Measurements from ENCODE around the gene ADGRL4. TPM values are rescaled to one million over a fixed set of nuclear protein-coding genes. Genes with fewer than 3 reads are reported as not detected.
"Not testable (repeated sequence)": the region's sequence is repeated elsewhere in the genome, so short reads cannot be mapped to it uniquely, and the experiment has no call there.

The ADGRL4 gene
- total RNA-seq, 2 experiments from 2014 or later = not detected

DNA sequence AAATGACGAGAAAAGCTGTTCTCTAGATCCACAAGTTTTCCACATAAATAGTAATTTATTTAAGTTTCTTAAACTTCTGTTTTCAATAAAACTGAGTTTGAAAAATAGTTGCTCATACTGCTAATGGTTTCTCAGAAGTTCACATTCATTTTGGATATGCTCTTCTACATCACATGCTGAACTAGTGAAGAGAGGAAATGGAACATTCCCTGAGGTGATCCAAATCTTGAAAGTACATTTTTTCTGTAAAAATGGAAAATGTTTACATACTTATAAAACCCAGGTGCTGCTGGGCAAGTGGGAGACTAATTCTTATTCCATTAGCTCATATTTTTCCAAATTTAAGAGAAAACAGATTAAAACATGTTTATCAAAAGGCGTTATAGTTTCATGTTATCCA is 111.7 kb downstream of the ADGRL4 start:
- no peaks in the 10 kb centered on the region for H3K4me1 Mint-ChIP-seq
- H3K36me3 Mint-ChIP-seq = no peaks in the 10 kb centered on the region
- DNase-seq (no peak), ATAC-seq (no peak)
- CTCF ChIA-PET = no interaction called here
- H3K4me3 Mint-ChIP-seq = no peak overlapping the region
- H3K27me3 Mint-ChIP-seq = no peaks in the 10 kb centered on the region
- H3K9me3 Mint-ChIP-seq (ENCODE audit: low read depth) = no peaks in the 10 kb centered on the region
- H3K27ac Mint-ChIP-seq = no peak overlapping the region

DNA sequence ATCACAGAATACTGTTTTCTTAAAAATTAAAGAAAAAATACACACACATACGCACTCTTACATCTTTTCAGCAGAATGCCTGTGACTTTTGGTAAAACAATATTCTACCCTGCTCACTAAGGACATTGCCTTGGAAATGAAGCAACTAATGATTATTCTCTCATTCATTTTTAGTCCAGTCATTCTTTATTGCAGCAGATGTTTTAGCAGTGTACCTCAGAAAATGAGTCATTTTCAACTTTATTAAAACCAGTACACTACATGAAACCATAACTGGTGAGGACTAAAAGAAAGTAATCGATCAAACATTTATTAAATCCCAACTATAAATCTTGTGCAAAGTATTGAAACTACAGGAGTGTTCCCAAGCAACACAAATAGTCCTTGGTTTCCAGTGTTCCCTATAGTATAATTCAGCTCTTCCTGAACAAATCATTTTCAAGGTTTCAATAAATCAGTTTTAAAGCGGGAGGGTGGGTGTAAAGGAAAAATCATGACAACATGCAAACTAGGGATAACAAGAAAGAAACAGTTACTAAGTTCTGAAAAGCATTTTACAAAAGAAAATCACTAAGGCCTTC is 114.2 kb downstream of the ADGRL4 start:
- no peak for ATAC-seq
- Mint-ChIP-seq H3K27ac (no peak overlapping the region), H3K27me3 (no peaks in the 10 kb centered on the region), H3K4me1 (no peaks in the 10 kb centered on the region), H3K36me3 (no peaks in the 10 kb centered on the region), H3K4me3 (no peak overlapping the region), H3K9me3 (ENCODE audit: low read depth) (no peaks in the 10 kb centered on the region)
- DNase-seq = no peak
- CTCF ChIA-PET = no interaction called here

DNA sequence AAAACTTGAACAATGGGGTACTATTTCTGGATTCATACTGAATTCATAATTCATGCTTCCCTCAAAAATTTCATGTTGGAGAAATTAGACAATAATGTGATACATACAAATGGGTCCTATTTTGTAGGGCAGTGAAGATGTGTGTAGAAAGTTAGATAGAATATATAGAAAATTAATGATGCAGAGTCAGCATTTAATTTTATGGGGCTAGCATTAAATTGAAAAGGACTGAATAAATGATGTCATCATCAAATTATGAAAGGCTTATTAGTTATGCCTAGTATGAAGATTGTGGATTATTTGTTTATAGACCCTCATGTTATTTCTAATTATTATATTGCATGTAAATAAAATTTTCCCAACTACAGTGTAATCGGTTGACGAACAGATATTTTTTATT is 119.1 kb downstream of the ADGRL4 start:
- Mint-ChIP-seq H3K4me3 (no peak overlapping the region), H3K4me1 (no peaks in the 10 kb centered on the region), H3K27ac (no peak overlapping the region), H3K36me3 (no peaks in the 10 kb centered on the region), H3K9me3 (ENCODE audit: low read depth) (no peaks in the 10 kb centered on the region), H3K27me3 (no peaks in the 10 kb centered on the region)
- no peak for DNase-seq
- CTCF ChIA-PET = no interaction called here
- no peak for ATAC-seq

DNA sequence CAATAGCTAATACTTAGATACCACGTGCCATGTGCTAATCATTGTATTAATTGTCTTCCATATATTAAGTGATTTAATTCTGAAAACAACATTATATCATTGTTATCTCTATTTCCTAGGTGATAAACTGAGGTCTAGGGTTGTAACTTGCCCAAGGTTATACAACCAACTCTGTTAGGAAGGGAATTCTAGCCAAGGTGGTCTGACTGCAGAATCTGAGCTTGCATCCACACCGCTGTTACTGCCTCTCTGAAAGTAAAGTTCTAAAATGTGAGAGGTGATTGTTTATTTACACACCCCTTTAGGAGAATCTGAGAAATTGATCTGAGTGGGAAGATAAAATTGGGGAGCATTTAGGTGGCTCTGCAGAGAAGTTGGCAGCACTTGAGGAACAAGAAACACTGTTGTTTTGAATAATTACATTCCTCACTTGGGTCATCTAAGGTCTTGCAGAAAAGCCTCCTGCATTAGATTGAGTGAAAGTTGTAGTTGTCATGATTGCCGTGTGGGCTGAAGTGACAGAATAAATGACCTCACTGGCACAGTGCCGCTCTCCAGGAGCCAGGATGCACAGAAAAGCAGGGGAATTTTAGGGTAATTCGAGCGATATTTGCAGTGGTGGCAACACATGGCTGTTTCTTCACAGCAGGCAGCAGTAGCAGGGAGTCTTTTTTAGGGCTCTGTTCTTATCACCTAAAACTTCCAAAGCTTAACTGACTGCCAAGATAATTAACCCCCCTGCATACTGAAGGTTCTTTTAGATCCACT is 121.7 kb downstream of the ADGRL4 start:
- Mint-ChIP-seq H3K4me3 (no peak overlapping the region), H3K9me3 (ENCODE audit: low read depth) (no peaks in the 10 kb centered on the region), H3K36me3 (no peaks in the 10 kb centered on the region), H3K27ac (no peak overlapping the region), H3K4me1 (no peaks in the 10 kb centered on the region), H3K27me3 (no peaks in the 10 kb centered on the region)
- ATAC-seq (no peak), DNase-seq (no peak)
- CTCF ChIA-PET = no interaction called here

DNA sequence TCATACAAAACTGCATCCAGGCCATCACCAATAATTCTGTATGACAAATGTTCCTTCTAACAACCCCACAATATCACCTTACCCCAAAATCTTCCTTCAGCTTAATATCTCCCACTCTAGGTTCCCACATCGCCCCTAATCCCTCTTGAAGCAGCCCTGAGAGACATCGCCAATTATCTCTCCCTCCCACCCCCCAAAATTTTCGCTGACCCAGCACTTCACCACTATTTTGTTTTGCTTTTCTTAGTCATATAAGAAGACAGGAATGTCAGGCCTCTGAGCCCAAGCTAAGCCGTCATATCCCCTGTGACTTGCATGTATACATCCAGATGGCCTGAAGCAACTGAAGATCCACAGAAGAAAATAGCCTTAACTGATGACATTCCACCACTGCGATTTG is 126.3 kb downstream of the ADGRL4 start:
- Mint-ChIP-seq H3K36me3 (no peaks in the 10 kb centered on the region), H3K4me1 (no peaks in the 10 kb centered on the region), H3K9me3 (ENCODE audit: low read depth) (no peaks in the 10 kb centered on the region), H3K27me3 (no peaks in the 10 kb centered on the region), H3K4me3 (no peak overlapping the region), H3K27ac (no peak overlapping the region)
- ATAC-seq (no peak), DNase-seq (no peak)
- CTCF ChIA-PET = no interaction called here

DNA sequence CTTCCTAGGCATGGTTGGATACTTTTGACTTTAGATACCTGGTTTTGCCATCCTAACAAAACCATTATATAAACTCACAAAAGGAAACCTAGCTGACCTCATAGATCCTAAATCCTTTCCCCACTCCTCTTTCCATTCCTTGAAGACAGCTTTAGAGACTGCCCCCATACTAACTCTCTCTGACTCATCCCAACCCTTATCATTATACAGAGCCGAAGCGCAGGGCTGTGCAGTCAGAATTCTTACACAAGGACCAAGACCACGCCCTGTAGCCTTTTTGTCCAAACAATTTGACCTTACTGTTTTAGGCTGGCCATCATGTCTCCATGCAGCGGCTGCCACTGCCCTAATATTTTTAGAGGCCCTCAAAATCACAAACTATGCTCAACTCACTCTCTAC is 130.5 kb downstream of the ADGRL4 start:
- H3K27me3 Mint-ChIP-seq; H3K9me3 Mint-ChIP-seq (ENCODE audit: low read depth); DNase-seq; ATAC-seq; H3K4me3 Mint-ChIP-seq; H3K36me3 Mint-ChIP-seq; CTCF ChIA-PET; H3K27ac Mint-ChIP-seq; H3K4me1 Mint-ChIP-seq: not testable (repeated sequence)

DNA sequence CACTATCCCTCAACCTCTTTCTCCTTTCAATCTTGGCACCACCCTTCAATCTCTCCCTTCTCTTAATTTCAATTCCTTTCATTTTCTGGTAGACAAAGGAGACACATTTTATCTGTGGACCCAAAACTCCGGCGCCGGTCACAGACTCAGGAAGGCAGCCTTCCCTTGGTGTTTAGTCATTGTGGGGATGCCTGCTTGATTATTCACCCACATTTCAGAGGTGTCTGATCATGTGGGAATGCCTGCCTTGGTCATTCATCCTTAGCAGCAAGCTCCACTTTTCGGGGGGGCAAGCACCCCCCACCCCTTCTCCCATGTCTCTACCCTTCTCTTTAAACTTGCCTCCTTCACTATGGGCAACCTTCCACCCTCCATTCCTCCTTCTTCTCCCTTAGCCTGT is 133.7 kb downstream of the ADGRL4 start:
- H3K4me1 Mint-ChIP-seq; CTCF ChIA-PET; H3K36me3 Mint-ChIP-seq; H3K27me3 Mint-ChIP-seq; H3K9me3 Mint-ChIP-seq (ENCODE audit: low read depth); DNase-seq; ATAC-seq; H3K4me3 Mint-ChIP-seq; H3K27ac Mint-ChIP-seq: not testable (repeated sequence)

DNA sequence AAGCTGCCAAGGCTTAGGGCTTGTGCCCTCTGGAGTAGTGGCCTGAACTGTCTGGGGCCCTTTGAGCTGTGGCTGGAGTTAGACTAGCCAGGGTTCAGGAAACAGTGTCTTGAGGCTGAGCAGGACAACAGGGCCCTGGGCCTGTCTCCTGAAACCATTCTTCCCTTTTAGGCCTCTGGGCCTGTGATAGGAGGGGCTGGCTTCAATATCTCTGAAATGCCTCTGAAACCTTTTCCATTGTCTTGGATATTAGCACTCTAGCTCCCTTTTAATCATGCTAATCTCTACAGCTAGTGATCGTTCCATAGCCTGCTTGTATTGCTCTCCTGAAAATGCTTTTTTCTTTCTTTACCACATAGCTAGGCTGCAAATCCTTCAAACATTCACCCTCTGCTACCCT is 135.3 kb downstream of the ADGRL4 start:
- Mint-ChIP-seq H3K27ac (no peak overlapping the region), H3K9me3 (ENCODE audit: low read depth) (no peaks in the 10 kb centered on the region), H3K36me3 (no peaks in the 10 kb centered on the region), H3K4me3 (no peak overlapping the region), H3K4me1 (no peaks in the 10 kb centered on the region), H3K27me3 (no peaks in the 10 kb centered on the region)
- DNase-seq (no peak), ATAC-seq (no peak)
- CTCF ChIA-PET = no interaction called here

DNA sequence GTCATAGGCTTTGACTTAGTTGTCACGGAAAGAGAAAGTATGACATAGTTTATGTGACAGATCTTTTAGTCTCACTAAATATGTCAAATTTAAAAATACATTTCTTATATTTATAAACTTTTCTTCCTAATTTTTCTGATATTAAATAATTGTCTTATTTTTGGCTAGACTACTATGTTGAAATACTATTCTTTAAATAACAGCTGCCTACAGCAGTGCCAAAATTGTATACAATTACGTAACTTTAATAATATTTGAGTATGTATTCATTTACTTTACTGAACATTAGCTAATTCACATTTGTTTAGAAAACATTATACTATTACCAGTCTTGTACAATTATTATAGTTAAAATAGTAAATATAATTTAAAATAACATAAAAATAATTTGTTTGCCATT is 137.4 kb downstream of the ADGRL4 start:
- Mint-ChIP-seq H3K4me1 (no peaks in the 10 kb centered on the region), H3K4me3 (no peak overlapping the region)

DNA sequence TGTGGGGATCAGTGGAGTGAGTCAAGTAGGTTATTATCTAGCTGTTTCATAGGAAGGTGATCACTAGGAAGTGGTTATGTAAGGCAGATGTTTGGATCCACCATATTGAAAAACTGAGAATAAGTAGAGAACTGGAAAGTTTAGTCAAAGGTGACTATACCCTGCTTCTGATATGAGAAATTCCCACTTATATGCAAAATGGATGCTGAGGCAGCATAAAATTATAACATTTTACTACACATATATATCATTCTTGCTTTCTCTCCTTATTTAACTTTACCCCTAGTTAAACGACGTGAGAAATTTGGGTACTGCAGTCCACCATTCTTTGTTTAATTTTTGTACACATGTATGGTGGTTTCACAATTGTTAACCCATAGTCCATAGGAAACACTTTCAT is 142.4 kb downstream of the ADGRL4 start:
- CTCF ChIA-PET = no interaction called here
- ATAC-seq (no peak), DNase-seq (no peak)
- Mint-ChIP-seq H3K36me3 (no peaks in the 10 kb centered on the region), H3K9me3 (ENCODE audit: low read depth) (no peaks in the 10 kb centered on the region), H3K4me1 (no peaks in the 10 kb centered on the region), H3K27me3 (no peaks in the 10 kb centered on the region), H3K27ac (no peak overlapping the region), H3K4me3 (no peak overlapping the region)

More for the DNA sequence above, 137.4 kb downstream of the ADGRL4 start:
- Mint-ChIP-seq H3K27me3 (no peaks in the 10 kb centered on the region), H3K9me3 (ENCODE audit: low read depth) (no peaks in the 10 kb centered on the region), H3K27ac (no peak overlapping the region), H3K36me3 (no peaks in the 10 kb centered on the region)
- CTCF ChIA-PET = no interaction called here
- DNase-seq (no peak), ATAC-seq (no peak)

DNA sequence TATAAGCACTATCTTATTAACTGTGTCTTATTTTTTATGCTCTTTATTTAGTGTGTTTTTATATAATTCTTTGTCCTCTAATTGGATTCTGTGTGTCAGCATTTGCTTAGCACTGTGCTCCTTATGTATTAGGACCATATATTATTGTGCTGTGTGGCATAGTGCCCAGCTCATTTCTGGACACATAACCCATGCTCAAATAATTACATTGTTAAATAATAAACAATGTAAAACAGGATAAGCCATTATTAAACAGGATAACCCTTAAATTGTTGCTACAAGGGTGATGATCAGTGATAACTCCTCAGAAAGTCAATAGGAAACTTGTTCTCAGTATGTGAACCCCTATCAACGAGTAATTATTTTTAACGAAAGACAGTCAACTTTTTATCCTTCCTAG is 150.4 kb downstream of the ADGRL4 start:
- no peak overlapping the region for H3K4me3 Mint-ChIP-seq
- peaks cover 5% of the 10 kb centered on the region for H3K4me1 Mint-ChIP-seq
- CTCF ChIA-PET = no interaction called here
- ATAC-seq (no peak), DNase-seq (no peak)
- peaks cover 6% of the 10 kb centered on the region for H3K9me3 Mint-ChIP-seq (ENCODE audit: low read depth)
- no peaks in the 10 kb centered on the region for H3K36me3 Mint-ChIP-seq
- H3K27ac Mint-ChIP-seq = no peak overlapping the region
- no peaks in the 10 kb centered on the region for H3K27me3 Mint-ChIP-seq

DNA sequence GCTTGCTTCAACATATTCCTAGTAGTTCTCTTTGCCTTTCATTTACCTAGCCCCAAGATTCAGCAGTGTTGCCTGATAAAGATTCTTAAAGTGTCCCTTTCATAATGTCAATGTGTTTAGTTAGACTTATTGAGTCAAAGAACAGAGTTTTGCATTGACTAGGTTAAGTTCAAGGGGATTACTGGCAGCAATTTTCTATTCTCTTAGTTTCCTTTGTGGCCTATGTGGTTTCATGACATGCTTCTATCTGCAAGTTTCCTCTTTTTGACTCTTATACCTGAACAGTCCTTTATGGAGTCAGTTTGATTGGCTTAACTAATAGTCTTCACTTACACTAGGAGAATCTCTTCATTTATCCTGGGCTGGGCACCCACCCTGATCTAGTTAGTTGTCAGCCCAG is 151.3 kb downstream of the ADGRL4 start:
- Mint-ChIP-seq H3K9me3 (ENCODE audit: low read depth) (peaks cover 6% of the 10 kb centered on the region), H3K27me3 (no peaks in the 10 kb centered on the region), H3K4me3 (no peak overlapping the region), H3K27ac (no peak overlapping the region), H3K4me1 (peaks cover 5% of the 10 kb centered on the region), H3K36me3 (no peaks in the 10 kb centered on the region)
- CTCF ChIA-PET = no interaction called here
- peak; percentile 47 for ATAC-seq
- DNase-seq = no peak

DNA sequence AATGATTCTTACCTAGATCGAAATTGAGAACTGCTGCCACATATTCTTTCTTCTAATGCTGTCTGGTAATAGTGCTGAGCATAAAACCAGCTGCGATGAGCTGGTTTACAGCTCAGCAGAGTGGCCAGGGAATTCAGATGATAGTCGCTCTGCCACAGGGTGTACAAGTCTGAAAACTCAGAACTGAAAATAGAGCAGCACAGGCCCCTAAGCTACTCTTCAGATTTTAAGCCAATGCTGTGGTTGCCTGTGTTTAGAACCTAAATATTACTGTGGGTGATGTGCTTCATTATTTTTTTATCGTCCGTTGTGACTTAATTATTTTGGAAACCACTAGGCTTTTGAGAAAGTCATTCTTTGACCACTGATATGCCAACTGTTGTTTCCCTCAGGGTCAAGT is 152.0 kb downstream of the ADGRL4 start:
- DNase-seq (no peak), ATAC-seq (no peak)
- H3K36me3 Mint-ChIP-seq = no peaks in the 10 kb centered on the region
- H3K4me3 Mint-ChIP-seq = no peak overlapping the region
- H3K4me1 Mint-ChIP-seq = peaks cover 5% of the 10 kb centered on the region
- H3K27ac Mint-ChIP-seq = no peak overlapping the region
- H3K27me3 Mint-ChIP-seq = no peaks in the 10 kb centered on the region
- H3K9me3 Mint-ChIP-seq (ENCODE audit: low read depth) = peaks cover 6% of the 10 kb centered on the region
- CTCF ChIA-PET = no interaction called here

DNA sequence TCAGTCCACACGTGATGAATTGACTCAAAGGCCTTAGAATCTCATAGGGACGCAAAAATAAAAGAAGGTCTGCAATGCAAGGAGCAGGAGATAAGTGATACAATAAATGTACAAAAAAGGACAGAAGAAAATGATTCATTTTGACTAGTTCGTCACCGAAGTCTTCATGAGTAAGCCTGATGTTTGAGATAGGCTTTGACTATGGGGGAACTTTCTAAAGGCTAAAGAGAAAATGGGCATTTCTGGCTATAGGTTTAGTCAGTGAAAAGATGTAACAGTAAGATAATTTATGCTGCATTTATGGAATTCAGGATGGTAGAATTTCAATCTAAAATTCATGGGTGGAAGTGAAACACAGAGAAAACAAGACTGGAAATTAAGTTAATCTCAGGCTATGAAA is 163.0 kb downstream of the ADGRL4 start:
- ATAC-seq = no peak
- CTCF ChIA-PET = no interaction called here
- DNase-seq = no peak
- Mint-ChIP-seq H3K27ac (no peak overlapping the region), H3K27me3 (no peaks in the 10 kb centered on the region), H3K4me3 (no peak overlapping the region), H3K9me3 (ENCODE audit: low read depth) (no peaks in the 10 kb centered on the region), H3K4me1 (no peaks in the 10 kb centered on the region), H3K36me3 (no peaks in the 10 kb centered on the region)

DNA sequence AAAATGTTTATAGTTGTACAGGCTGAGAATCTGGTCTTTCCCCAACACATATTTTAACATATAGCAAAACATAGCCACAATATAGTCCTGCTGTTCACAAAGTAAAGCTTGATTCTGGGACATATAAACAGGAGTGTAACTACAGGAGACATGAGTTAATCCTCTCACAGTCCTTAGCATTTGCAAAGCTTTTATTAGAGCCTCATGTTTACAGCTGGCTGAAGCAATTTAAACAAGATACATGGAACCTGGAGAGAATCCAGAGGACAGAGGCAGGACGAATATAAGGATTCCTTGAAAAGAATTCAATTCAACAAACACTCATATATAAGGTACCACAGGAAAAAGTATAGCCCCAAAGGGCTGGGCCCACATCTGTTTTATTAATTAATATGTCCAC is 163.4 kb downstream of the ADGRL4 start:
- Mint-ChIP-seq H3K27me3 (no peaks in the 10 kb centered on the region), H3K4me3 (no peak overlapping the region), H3K36me3 (no peaks in the 10 kb centered on the region), H3K4me1 (no peaks in the 10 kb centered on the region), H3K9me3 (ENCODE audit: low read depth) (no peaks in the 10 kb centered on the region), H3K27ac (no peak overlapping the region)
- DNase-seq (no peak), ATAC-seq (no peak)
- CTCF ChIA-PET = no interaction called here
